GM21619 (cell line): ENCODE results near the gene SOCS4.

Source experiments
- ATAC-seq: cut with Tn5 transposase; IDR thresholded peaks from one replicate; pipeline ENCODE4 v1.9.1; 2021; ENCODE audit not compliant: unreplicated experiment

SOCS4 gene

DNA sequence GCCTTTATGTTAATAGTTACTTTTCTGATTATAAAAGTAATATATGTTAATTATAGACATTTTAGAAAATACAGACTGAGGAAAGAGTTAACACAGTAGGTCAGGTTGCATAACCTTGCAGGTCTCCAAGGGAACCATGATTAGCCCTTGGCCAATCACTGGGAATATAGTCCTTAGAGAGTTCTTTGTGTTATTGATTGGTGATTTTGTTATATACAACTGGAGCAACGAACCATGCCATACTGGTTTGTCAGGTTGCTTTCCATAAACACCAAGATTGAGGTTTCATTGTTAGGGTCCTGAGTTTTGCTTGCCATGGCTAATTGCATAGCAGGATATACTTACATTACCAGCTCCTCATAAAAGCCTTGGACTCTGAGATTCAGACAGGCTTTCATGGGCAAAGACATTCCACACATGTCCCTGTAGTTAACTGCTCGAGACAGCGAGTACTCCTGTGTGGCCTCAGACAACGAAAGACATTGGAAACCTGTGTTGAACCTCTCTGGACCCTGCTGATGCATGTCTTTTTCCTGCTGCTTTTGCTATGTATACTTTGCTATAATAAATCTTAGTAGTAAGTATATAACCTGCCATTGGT is 58.1 kb downstream of the SOCS4 start:
- ATAC-seq: no peak

DNA sequence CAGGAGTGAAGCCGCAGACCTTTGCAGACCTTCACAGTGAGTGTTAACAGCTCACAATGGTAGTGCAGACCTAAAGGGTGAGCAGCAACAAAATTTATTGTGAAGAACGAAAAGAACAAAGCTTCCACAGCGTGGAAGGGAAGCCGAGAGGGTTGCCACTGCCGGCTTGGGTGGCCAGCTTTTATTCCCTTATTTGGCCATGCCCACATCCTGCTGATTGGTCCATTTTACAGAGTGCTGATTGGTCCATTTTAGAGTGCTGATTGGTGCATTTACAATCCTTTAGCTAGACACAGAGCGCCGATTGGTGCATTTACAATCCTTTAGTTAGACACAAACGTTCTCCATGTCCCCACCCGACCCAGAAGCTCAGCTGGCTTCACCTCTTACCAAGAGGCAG is 59.9 kb downstream of the SOCS4 start:
- no peak for ATAC-seq

DNA sequence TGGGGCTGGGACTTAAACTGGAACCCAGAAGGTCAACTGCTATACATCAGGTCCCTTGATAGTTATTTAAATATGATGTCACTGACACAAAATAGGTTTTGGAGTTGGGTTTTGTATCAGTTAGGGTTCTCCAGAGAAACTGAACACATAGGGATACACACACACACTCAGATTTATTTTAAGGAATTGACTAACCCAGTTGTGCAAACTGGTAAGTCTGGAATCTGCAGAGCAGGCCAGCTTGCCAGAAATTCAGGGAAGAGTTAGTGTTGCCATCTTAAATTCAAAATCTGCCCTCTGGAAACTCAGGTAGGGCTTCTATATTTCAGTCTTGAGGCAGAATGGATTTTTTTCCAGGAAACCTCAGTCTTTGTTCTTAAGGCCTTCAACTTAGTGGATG is 61.3 kb downstream of the SOCS4 start:
- ATAC-seq: no peak

DNA sequence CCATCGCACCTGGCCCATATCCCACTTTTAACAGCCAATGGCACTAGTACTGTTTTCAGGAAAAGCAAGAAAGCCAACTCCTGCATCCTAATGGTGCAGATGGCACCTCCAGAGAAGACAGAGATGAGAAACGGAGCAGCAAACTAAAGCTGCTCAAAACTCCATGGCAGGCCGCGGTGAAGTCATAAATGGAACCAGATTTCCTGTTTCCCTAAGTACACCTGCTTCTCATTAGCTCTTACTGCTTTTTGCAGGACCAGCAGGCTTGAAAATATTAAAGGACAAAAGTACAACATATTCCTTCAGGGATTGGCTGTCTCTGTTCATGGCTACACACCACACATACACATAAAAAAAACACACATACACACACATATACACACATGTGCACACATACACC is 65.3 kb downstream of the SOCS4 start:
- no peak for ATAC-seq

DNA sequence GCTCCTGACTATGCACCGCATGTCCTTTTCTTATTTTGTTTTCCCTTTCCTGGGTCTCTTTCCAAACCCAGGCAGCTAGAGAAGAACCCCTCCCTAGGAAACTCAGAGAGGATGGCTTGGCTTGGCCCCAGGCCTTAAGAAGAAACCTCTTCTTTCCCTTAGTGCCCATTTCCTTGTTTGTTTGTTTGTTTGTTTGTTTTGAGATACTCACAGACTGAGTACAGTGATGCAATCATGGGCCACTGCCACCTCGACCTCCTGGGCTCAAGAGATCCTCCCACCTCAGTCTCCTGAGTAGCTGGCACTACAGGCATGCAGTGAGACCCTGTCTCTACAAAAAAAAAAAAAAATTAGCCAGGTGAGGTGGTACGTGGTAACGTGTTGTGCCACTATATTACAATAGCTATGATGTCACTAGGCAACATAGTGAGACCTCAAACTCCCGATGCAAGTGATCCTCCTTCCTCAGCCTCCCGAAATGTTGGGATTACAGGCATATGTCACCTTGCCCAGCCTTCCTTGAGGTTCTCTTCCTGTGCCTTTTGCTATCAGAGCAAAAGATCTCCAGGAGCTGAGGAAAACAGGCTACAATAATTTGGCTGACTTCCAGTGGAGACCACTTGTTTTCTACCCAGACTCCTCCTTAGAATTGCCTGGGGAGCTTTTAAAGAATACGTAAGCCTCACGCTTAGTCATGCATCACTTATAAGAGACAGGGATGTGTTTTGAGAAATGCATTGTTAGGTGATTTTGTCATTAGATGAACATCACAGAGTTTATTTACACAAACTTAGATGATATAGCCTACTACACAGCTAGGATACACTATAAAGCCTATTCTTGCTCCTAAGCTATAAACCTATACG is 67.5 kb downstream of the SOCS4 start:
- no peak for ATAC-seq

DNA sequence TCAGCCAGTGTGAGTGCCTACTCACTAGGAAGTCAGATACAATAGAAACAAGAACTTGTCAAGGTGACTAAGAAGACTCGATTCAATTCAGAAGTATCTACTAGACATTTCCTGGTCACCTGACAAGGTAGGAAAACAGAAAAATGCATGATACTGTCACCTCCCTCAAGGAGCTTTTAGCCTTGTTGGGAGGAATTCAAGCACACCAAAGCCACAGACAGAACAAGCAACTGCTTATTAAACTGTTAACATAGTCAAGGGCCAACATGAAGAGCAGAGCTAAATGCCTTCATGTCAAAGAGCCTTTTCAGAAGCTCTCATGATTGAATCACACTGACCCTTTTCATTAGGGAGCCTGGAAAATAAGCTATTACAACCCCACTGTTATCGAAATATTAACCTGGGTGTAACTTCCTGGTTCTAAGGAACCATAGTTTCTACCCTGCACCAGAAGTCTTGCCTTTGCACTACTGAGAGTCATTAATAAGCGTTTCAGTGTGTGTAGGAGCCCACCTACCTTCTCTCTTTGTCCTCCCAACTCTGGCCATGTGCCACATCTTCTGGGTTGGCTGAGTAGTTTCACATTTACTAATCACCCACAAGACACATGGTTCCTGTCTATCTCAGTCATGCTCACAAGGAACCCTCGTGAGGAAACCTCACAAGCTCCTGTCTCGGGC is 71.0 kb downstream of the SOCS4 start:
- peak; percentile 55 for ATAC-seq

DNA sequence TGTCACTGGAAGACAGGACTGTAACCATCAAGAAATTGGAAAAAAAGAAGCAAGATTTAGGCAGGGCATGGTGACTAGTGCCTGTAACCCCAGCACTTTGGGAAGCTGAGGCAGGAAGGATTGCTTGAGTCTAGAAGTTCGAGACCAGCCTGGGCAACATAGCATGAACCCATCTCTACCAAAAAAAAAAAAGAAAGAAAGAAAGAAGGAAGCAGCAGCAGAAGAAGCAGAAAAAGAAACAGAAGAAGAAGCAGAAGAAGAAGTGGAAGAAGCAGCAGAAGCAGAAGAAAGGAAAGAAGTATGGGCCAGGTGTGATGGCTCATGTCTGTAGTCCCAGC is 71.5 kb downstream of the SOCS4 start:
- ATAC-seq: no peak
